HG02885 (cell line): Measurements from ENCODE around the gene TUSC2.

Source experiments
- ATAC-seq: cut with Tn5 transposase; IDR thresholded peaks from one replicate; pipeline ENCODE4 v1.9.1; 2021; ENCODE audit warnings: mild to moderate bottlenecking; ENCODE audit not compliant: unreplicated experiment, poor library complexity

The TUSC2 gene, protein sequence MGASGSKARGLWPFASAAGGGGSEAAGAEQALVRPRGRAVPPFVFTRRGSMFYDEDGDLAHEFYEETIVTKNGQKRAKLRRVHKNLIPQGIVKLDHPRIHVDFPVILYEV

DNA sequence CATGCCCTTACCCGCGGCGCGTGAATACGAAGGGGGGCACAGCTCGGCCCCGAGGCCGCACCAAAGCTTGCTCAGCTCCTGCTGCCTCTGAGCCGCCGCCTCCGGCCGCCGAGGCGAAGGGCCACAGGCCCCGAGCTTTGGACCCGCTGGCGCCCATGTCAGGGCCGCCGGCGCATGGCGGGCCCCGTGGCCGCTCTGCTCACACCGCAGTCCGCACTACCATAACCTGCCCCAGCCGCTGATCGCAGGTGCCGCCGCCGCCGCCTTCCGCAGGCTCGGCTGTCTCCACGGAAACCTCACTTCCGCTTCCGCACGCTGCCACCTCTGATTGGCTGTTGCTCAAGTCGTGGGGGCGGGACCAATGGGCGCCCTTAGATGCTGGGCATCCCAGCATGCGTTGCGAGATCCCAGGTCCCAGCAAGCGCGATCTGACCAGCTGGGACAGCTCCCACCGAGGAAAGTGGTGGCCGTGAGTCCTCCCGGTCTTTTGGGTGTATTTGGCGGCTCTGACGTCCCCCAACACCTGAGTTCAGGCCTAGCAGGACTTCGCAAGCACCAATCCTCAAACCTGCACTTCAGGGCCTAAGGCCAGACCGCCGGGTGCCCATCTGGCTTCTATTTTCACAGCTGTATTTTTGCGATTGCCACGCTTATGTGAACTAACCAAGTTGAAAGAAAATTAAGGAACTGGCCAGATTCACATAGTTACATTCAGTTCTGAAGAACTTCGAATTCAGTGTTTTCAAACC is at the start of gene TUSC2:
TUSC2 (minus strand) TSS at position 281 of the 749 bp plus-strand sequence; CDS start at position 157, 124 bp downstream.
- ATAC-seq = peak; percentile 91

DNA sequence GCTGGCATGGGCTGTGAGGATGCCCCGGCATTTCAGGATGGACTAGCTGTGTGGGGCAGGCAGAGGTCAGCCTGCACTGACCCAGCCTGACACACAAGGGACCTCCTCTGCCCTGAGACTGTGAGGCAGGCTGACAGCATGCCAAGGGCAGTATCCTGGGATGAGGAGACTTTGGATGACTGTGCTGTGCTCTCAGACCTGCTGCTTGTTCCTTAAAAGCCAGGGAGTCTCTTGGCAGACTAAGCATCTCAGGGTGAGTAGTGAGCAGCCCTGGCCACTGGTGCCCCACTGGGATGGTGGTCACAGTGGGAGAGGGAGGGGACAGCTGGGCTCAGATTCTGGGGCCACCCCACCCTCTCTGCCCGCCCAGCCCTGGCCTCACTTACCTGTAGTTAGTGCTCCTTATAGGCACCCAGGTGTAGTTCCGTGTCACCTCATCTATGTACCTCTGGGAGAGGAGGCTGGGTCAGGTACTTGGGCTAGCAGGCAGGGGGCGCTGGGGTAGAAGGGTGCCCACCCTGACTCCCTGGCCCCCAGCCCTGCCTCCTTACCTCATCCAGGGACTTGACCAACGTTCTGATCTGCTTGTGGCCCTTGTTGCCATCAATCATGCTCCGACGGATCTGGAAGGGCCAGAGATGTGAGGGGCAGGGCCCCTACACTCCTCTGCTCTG is 47.4 kb upstream of the TUSC2 start:
- no peak for ATAC-seq

DNA sequence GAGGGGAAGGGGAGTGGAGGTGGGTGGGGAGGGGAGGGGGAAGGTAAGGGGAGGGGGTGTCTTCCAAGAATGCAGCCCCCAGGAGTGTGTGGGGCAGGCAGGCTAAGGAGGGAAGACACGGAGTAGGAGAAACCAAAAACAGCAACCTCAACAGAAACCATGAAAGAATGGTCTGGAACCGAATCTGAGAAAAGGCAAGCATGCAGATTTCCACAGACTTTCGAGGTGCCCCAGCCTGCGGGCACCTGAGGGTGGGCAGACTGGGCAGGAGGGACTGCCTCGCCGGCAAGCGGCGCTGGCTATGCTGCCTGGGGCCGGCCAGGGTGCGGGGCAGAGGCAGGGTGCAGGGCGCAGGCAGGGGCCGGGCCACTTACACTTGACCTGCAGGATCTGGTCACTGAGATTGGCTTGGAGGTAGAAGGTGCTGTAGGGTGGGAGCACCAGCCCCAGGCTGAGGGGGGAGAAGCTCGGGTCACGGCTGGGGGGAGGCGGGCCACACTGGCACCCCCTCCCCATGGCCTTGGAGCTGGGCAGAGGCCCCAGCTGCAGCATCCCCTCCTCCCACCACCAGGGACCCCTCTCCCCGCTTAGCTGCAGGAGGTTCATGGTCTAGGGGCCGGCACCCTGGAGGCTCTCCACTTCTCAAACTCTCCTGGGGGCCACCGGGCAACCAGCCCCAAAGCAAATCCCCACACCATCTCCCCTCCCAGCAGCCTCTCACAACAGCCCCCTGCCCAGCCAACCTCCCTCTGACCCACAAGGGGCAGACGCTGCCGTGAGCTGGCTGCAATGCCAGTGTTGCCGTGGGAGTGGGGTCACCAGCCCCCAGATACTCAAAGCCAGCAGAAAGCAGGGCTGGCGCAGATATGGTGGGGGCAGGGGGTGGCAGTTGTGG is 46.6 kb upstream of the TUSC2 start:
- ATAC-seq = no peak

DNA sequence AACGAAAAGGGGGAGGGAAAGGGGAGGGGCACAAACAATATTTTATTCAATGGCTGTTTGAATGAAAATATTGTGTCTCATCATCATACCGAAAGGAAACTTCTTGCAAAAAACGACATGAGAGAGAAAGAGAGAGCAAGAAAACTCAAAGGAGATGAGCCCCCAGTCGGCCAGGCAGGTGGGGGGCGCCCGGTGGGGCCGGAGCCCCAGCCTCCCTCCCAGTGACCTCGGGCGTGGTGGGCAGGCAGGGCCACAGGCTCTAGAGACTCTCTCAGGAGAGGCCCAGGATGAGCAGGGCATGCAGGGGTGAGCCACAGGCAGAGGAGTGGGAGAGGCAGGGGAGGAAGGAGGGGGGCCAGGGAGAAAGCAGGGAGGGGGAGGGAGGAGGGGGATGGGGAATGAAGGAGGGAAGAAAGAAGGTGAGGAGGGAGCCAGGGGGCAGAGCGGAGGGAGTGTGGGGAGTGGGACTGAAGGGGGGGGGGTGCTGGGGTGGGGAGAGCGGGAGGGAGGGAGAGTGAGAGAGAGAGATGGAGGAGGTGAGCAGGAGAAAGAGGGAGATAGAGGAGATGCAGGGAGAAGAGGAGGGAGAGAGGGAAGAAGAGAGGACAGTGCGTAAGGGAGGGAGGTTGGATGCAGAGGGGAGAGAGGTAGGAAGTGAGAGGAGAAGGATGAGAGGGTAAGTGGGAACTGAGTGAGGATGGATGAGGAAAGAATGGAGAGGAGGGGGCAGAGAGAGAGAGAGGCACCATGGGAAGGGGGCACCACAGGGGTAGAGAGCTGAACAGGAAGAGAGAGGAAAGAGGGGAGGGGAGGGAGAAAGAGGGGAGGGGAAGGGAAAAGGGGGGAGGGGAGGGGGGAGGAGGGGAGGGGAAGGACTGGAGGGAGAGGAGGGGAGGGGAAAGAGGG is 45.4 kb upstream of the TUSC2 start:
- no peak for ATAC-seq

DNA sequence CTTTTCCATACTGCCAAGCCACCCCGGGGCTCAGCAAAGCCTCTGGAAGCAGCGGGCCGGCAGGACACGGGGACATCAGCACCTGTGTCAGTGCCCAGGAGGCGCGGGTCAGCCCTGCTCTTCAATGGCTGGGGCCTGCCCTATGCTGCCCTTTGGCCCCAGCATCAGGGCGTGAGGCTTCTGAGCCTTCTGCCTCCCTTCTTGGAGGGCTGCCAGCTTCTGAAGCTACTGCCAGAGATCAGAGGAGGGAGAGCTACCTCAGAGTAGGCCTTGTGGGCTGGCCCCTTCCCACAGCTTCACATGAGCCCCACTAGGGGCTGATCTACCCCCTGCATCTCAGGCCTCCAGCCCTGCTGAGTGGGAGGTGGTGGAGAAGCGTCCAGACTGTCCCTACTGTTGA is 44.3 kb upstream of the TUSC2 start:
- no peak for ATAC-seq

DNA sequence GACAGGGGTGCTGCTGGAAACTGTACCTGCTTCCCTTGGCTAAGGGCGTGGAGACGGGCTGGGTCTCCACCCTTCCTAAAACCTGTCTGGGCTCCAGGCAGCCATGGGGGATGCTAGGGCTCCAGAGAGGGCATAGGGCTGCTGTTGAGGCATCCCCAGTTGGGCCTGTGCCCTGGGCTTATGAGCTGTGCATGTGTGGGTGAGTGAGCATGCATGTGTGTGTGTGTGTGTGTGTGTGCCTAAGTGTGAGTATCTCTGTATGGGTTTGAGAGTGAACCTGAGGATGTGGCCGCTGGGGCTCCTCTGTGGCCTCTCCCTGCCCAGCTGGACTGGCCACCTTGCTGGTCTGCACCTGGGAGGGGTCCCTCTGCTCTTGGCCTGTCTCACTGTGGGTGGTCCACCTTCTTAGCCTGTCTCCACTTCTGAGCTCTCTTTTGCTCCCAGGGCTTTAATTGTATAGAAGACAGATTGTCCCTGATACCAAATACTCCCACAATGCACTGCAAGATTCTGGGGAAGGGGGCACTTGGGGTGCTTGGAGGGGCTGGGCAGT is 43.2 kb upstream of the TUSC2 start:
- no peak for ATAC-seq

DNA sequence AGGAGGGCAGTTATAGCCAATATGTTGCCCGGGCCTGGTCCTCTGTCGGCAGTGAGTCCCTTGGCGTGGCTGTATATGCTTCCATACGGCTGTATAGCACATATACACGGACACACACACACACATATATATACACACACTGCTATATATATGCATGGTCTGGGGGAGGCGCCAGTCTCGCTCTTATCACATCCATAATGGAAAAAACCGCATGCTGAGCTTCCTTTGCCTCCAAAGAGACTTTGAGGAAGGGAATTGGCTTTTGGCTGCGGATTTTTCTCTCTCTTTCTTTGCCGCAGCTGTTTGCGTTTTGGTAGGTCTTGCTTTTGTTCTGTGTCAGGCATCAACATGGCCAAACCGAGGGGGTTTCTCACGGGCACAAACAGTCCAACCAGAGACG is 42.6 kb upstream of the TUSC2 start:
- ATAC-seq = no peak

DNA sequence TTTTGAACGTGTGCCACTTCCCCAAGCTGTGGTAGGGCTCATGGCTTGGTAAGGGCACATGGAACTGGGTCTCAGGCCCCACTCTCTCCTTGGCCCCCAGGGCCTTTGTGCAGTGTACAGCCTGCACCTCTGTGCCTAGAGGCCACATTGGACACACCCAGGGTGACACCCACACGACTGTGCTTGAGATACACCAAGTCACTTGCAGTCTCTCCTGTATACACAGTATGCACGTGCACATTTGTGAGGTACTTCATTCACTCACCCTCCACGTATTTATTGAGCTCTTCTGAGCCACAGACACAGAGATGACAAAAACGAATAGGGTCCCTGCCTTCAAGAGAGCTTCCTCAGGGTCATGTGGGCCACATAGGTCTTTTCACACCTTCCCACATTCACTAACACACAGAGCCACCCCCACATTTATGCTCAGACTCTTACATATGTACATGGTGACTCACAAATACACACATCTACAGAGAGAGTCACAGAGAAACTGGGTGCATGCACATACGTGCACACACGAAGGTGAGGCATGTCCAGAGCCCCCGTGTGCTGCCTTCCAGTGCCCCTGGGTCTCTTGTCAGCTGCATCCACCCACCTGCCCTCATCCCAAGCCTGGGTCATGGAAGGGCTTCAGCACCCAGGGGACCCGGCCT is 41.1 kb upstream of the TUSC2 start:
- no peak for ATAC-seq

DNA sequence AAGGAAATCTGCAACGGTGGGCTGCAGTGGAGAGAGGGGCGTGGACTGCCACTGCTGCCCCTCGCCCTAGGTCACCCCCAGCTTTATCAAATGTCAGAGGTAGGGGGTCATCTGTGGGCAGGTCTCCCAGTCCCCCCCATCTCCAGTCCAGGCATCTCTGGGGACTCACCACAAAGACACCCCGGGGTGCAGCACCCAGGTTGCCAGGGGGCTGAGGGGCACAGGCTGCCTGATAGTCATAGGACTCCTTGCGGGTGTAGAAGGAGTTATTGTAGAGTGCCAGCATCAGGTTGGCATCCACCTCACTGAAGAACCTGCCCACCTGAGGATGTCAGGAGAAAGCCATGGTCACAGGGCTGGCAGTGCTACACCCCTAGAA is 37.8 kb upstream of the TUSC2 start:
- ATAC-seq = no peak

DNA sequence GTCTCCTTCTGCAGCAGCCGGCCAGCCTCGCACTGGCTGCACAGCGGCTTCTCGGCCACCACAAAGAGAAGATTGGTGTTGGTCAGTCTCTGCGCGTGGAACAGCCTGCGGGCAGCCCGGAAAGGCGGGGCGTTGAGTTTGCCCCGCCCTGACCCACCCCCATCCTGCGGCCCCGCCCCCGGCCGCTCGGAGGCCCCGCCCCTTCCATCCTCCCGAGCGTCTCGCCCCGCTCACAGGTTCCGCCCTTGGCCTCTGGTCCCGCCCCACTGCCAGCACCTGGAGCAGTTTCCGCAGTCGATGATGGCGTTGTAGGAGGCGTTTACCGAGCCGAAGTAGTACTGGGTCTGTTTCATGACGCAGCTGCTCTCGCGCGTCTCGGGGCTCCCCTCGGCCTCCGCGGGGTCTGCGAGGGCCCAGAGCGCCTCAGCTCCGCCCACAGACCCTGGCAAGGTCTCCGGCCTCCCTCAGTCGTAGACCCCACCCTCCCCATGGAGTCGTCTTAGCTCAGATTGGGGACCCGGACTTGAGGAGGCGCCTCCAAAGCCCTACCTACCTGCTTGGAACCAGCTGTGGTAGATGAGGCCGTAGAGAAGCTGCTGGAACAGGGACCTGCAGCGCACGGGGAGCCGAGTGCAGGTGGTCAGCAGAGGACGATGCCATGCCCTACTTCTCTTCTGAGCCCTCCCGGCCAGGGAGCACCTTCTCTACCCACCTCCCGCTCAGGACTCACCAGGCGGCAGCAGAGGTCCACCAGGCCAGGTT is 37.2 kb upstream of the TUSC2 start:
- peak; percentile 92 for ATAC-seq

DNA sequence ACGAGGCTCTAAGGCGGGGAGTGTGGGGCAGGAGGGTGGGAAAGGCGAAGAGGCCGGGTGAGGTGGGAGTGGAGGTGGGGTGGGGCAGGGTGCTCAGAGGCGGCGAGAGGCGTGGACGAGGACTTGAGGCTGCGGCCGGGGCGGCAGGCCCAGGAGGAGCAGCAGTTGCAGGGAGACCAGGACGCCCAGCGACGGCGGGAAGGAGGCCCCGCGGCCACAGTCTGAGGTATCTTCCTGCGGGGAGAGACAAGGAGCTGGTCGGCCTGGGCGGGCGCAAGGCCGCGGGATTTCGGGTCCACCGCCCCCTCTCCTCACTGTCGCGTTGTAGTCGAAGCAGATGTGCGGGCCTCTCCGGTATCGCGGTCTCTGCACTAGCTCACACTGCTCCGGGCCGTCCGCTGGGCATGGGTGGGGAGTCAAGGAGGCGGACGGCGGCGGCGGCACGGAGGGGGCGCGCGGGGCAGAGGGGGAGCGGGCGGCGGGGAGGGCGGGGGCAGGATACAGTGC is 36.6 kb upstream of the TUSC2 start:
- peak; percentile 5 for ATAC-seq

DNA sequence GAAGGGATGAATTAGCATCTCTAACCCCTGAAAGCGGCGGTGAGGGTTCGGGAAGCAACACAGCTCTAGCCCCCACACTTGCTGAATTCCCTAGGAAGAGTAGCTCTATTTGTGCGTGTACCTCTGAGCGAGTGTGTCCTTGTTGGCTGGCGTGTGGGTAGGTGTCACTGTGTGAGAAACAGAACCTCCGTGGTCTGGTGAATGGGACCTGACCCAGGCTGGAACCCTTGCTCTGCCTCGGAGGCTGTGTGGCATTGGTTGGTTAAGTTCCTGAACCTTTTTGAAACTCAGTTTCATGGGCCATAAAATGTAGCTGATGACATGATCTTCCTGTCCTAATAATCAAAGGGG is 31.7 kb upstream of the TUSC2 start:
- peak; percentile 13 for ATAC-seq

DNA sequence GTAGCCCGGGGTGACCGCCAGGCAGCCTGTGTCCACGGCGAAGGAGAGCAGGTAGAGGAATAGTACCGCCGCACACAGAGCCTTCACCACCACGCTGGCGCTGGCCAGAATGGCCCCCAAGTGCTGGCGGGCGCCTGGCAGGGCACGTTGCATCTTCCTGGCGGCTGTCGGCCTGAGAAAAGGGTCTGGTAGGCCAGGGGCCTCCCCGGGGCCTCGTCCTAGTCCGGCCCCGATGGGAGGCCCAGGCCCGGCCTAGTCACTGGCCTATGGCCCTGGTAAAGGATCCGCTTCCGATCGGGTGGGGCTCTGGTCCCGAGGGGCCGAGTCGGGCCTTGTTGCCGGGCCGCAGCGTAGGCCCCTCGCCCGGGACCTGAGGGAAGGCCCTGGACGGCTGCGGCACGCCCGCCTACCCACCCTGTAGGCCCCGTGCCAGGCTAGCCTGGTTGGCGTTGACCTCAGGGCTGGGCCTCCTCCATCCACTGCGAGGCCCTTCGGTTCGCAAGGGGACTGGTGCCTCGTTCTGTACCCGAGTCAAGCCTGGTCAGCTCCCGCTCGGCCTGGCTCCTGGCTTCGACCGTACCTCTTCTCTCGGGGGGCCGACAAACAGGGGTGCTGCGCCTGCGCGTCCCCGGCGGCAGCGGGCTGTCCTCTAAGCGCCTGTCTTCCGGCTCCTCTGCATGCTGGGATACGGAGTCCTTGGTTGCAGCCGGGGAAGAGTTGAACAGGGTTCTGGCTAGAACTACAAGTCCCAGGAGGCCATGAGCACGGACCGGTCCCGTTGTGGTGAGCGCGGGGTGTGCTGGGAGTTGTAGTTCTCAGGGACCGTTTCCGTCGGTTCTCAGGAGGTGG is 31.1 kb upstream of the TUSC2 start, which contains the start of gene TMEM115:
TMEM115 (minus strand) TSS at position 611 of the 849 bp plus-strand sequence; CDS start at position 153, 458 bp downstream.
- ATAC-seq = peak; percentile 99

DNA sequence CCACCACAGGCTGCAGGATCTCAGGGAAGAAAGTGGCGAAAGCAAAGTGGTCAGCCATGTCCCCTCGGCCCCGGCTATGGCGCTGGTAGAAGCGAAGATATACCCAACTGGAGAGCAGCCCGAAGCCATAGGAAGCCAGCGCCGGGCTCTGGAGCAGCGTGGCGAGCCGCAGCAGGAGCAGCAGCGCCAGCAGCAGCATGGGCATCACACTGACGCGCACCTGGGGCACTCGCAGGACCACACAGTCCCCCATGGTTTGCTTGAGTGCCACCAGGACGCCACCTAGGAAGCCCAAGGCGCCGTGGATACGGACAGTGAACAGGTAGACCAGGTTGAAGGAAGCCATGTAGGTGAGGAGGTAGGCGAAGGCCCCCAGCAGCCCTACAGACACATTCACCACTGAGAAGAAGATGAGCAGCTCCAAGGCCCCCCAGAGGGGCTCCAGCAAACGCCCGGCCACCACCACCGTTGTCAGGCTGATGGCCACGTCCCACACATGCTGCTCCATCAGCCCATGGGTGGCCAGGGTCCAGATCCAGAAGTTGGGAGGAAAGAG is 30.4 kb upstream of the TUSC2 start:
- ATAC-seq = no peak

DNA sequence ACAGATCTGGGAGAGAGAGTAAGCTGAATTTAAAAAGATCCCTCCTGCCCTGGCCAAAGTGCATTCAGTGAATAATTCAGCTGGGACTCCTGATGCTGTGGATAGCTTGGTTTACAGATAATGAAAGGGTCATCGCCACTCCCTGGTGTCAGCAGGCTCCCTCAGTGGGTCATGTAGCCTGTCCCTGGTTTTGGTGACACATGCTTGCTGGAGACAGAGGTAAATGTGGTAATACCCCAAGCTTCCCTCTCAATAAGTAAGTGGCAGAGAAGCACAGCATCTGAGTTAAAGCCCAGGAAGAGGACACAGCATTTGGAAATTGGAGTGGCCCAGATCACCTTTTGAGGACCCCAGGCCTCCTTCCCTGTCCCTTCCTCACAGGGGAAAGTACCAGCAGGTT is 29.5 kb upstream of the TUSC2 start:
- no peak for ATAC-seq

DNA sequence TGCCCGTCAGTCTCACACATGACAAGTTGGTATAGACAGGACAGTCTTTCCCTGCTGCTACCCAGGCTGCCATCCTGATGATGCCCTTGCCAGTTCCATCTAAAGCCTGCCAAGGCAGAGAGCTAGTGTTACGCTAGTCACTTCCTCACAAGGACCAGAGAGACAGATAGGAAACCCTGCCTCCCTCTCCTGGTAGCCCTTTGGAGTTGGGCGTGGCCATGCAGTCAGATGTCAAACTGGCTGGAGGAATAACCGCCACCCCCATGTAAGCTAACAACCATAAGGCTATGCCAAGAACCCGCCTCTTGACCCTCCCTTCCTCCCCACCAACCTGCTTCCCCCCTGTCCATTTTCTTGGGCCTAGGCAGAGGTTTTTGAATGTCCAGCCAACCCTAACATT is 28.5 kb upstream of the TUSC2 start:
- ATAC-seq = no peak
